SU-DHL-6 (cell line): ENCODE data around the gene DGUOK.

Experiments
- H2AFZ ChIP-seq: fragments of 200-600 bp; sonication (generic); 2 replicates; pipeline ENCODE4 v1.6.1; 2014; ENCODE audit warnings: low read depth, mild to moderate bottlenecking, moderate library complexity, mixed read lengths, antibody characterized with exemption, low read length; ENCODE audit not compliant: severe bottlenecking
- H3F3A ChIP-seq: fragments of 200-600 bp; shearing (Covaris generic); 2 replicates; pipeline ENCODE4 v1.6.0; 2016; ENCODE audit warnings: antibody characterized with exemption, mild to moderate bottlenecking; ENCODE audit not compliant: insufficient read depth
- H3K27ac ChIP-seq: fragments of 200-600 bp; sonication (generic); 2 replicates; pipeline ENCODE4 v1.5.1; 2016; ENCODE audit warnings: low read depth, mild to moderate bottlenecking, low read length, moderate library complexity, mixed read lengths
- H3K27me3 ChIP-seq: fragments of 200-600 bp; sonication (generic), shearing (Covaris generic); 2 replicates; pipeline ENCODE4 v1.6.0; 2014; ENCODE audit warnings: mild to moderate bottlenecking, low read length
- H3K36me3 ChIP-seq: fragments of 200-600 bp; sonication (generic); 2 replicates; pipeline ENCODE4 v1.6.1; 2014; ENCODE audit warnings: mild to moderate bottlenecking, low read length, mixed read lengths
- H3K4me2 ChIP-seq: fragments of 300-600, 200-600 bp; shearing (Covaris generic), sonication (generic); 2 replicates; pipeline ENCODE4 v1.6.0; 2014; ENCODE audit warnings: low read length, low read depth, mild to moderate bottlenecking; ENCODE audit not compliant: poor library complexity, severe bottlenecking
- H3K4me3 ChIP-seq: fragments of 200-600 bp; sonication (generic); 2 replicates; pipeline ENCODE4 v1.5.1; 2014; ENCODE audit warnings: antibody characterized with exemption, low read length, mild to moderate bottlenecking, mixed read lengths; ENCODE audit not compliant: insufficient read depth, poor library complexity, severe bottlenecking
- H3K79me2 ChIP-seq: fragments of 200-600 bp; sonication (generic); 2 replicates; pipeline ENCODE4 v1.6.1; 2014; ENCODE audit warnings: mild to moderate bottlenecking, low read length, moderate library complexity; ENCODE audit not compliant: insufficient read depth
- H3K9ac ChIP-seq: fragments of 200-600 bp; sonication (generic); 2 replicates; pipeline ENCODE4 v1.7.0; 2014; ENCODE audit warnings: mild to moderate bottlenecking, low read length
- H3K9me2 ChIP-seq: fragments of 200-600 bp; sonication (generic); replicated peaks from 2 replicates; pipeline ENCODE4 v1.6.1; 2014; ENCODE audit warnings: low read length; ENCODE audit not compliant: insufficient read depth
- H3K9me3 ChIP-seq: fragments of 200-600 bp; sonication (generic); 2 replicates; pipeline ENCODE4 v1.6.1; 2014; ENCODE audit warnings: low read length, mixed read lengths; ENCODE audit not compliant: insufficient read depth
- H4K20me1 ChIP-seq: fragments of 200-600 bp; sonication (generic); 2 replicates; pipeline ENCODE4 v1.6.1; 2014; ENCODE audit warnings: low read depth, mild to moderate bottlenecking, antibody characterized with exemption, low read length, moderate library complexity, mixed read lengths
- EZH2phosphoT487 ChIP-seq: fragments of 200-600 bp; sonication (generic), shearing (Covaris generic); conservative IDR thresholded peaks from 2 replicates; pipeline ENCODE4 v1.6.1; 2018; ENCODE audit warnings: mild to moderate bottlenecking, antibody characterized with exemption, low read length, moderate library complexity, mixed read lengths
- TF ChIP-seq, protein P1 (sequence below): fragments of 200-600 bp; sonication (generic); IDR thresholded peaks from one replicate; pipeline ENCODE4 v1.5.1; 2017; ENCODE audit warnings: antibody characterized with exemption, mild to moderate bottlenecking, low read length, moderate library complexity; ENCODE audit not compliant: insufficient read depth, poor library complexity, severe bottlenecking

Gene DGUOK

DNA sequence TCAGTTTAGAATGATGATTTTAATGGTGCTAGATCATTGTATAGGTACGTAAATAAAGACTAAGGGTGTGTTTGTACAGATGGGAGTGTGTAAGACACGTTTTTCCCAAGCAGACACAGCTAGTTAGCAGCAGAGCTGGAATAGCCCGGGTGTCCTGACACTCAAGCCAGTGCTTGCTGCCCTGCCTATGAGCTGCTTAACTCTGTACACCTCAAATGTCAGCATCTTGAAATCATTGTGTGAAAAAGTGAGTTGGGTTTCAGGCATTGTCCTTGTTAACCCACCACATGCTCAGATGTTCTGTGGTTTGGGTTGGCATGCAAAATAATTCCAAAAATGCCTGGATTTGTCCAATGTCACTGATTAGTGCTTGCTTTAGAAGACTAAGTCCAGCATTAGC, 45.0 kb downstream of the DGUOK start:
- no peak for TF ChIP-seq EZH2phosphoT487
- TF ChIP-seq, protein P1, sequence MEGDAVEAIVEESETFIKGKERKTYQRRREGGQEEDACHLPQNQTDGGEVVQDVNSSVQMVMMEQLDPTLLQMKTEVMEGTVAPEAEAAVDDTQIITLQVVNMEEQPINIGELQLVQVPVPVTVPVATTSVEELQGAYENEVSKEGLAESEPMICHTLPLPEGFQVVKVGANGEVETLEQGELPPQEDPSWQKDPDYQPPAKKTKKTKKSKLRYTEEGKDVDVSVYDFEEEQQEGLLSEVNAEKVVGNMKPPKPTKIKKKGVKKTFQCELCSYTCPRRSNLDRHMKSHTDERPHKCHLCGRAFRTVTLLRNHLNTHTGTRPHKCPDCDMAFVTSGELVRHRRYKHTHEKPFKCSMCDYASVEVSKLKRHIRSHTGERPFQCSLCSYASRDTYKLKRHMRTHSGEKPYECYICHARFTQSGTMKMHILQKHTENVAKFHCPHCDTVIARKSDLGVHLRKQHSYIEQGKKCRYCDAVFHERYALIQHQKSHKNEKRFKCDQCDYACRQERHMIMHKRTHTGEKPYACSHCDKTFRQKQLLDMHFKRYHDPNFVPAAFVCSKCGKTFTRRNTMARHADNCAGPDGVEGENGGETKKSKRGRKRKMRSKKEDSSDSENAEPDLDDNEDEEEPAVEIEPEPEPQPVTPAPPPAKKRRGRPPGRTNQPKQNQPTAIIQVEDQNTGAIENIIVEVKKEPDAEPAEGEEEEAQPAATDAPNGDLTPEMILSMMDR = no peak
- no peaks in the 10 kb centered on the region for H3K9me2 ChIP-seq
- H3K9me3 ChIP-seq = no peaks in the 10 kb centered on the region
- no peak overlapping the region for H3K27ac ChIP-seq
- H2AFZ ChIP-seq = no peak overlapping the region
- no peaks in the 10 kb centered on the region; the same call in 1 of the 2 replicates for H4K20me1 ChIP-seq
- no peaks in the 10 kb centered on the region for H3K79me2 ChIP-seq
- H3F3A ChIP-seq = no peaks in the 10 kb centered on the region
- no peak overlapping the region for H3K4me3 ChIP-seq
- no peak overlapping the region for H3K9ac ChIP-seq
- H3K4me2 ChIP-seq = no peak overlapping the region
- no peaks in the 10 kb centered on the region for H3K36me3 ChIP-seq
- H3K27me3 ChIP-seq = no peaks in the 10 kb centered on the region

DNA sequence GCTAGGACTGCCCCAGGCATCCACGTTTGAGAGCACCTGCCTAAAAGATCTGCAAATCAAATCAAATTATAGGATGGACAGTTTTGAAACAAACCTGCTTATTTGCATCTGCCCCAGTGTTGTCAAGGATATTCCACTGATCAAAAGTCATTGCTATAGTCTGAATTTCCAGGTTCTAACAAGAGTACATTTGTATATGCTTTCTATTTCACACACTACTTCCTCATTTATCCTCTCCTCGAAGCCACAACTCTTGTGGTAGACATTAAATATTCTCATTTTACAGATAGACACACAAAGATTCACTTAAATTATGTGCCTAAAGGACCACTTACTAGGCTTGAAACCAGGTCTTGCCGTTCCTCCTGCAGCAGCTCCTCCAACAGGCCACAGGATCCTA, 46.2 kb downstream of the DGUOK start:
- Histone ChIP-seq H3K9me2 (no peaks in the 10 kb centered on the region), H3K79me2 (no peaks in the 10 kb centered on the region), H3K4me3 (no peak overlapping the region), H4K20me1 (no peaks in the 10 kb centered on the region; the same call in 1 of the 2 replicates), H3K9ac (no peak overlapping the region), H2AFZ (no peak overlapping the region), H3K9me3 (no peaks in the 10 kb centered on the region), H3K27me3 (no peaks in the 10 kb centered on the region), H3F3A (no peaks in the 10 kb centered on the region), H3K4me2 (no peak overlapping the region), H3K27ac (no peak overlapping the region), H3K36me3 (no peaks in the 10 kb centered on the region)
- no peak for TF ChIP-seq EZH2phosphoT487

DNA sequence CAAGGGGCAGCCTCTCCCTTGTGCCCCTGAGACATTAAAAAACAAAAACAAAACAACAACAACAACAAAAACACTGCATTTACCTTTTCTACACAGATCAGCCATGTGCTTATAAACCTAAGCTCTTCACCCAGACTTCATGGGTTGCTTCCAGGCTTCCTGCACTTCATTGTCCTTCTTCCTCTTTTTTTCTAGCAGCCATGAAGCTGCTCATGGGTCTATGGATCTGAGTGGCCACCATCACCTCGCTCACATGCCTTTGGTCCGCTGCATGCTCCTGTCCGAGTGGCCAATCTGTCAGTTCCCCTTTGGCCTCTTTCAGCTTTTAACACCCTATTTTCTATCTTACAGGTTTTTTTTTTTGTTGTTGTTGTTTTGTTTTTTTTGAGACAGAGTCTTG, 49.1 kb downstream of the DGUOK start:
- no peaks in the 10 kb centered on the region for H3F3A ChIP-seq
- H3K4me3 ChIP-seq = no peak overlapping the region
- H4K20me1 ChIP-seq = no peaks in the 10 kb centered on the region; the same call in 1 of the 2 replicates
- TF ChIP-seq EZH2phosphoT487 = no peak
- no peak overlapping the region for H3K9ac ChIP-seq
- no peaks in the 10 kb centered on the region for H3K9me3 ChIP-seq
- no peaks in the 10 kb centered on the region for H3K36me3 ChIP-seq
- H3K27ac ChIP-seq = no peak overlapping the region
- no peak overlapping the region for H2AFZ ChIP-seq
- no peaks in the 10 kb centered on the region for H3K27me3 ChIP-seq
- no peaks in the 10 kb centered on the region for H3K79me2 ChIP-seq
- no peak overlapping the region for H3K4me2 ChIP-seq
- H3K9me2 ChIP-seq = no peaks in the 10 kb centered on the region

DNA sequence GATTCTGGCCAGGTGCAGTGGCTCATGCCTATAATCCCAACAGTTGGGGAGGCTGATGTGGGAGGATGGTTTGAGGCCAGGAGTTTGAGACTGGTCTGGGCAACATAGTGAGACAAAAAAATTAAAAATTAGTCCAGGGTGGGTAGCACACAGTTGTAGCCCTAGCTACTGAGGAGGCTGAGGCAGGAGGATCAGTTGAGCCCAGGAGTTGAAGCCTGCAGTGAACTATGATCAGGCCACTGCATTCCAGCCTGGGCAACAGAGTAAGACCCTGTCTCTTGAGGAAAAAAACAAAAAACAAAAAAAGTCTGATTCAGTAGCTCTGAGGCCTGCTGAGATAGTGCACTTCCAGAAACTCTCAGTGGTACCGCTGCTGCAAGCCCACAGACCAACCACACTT, 50.1 kb downstream of the DGUOK start:
- Histone ChIP-seq H3K27ac (no peak overlapping the region), H3F3A (0 out of 2 replicates have a peak, but pooled peaks cover 3% of the 10 kb centered on the region), H3K27me3 (no peaks in the 10 kb centered on the region), H3K9me2 (no peaks in the 10 kb centered on the region), H3K4me2 (no peak overlapping the region), H3K36me3 (no peaks in the 10 kb centered on the region), H3K4me3 (no peak overlapping the region), H3K9me3 (no peaks in the 10 kb centered on the region), H3K79me2 (no peaks in the 10 kb centered on the region), H4K20me1 (no peaks in the 10 kb centered on the region; the same call in 1 of the 2 replicates), H2AFZ (no peak overlapping the region), H3K9ac (no peak overlapping the region)
- TF ChIP-seq, protein P1 = no peak
- TF ChIP-seq EZH2phosphoT487 = no peak
